OCI-LY1 (cell line): ENCODE data around the gene HMGB4.

Experiments used
- H2AFZ ChIP-seq: fragments of 200-600 bp; sonication (generic), shearing (Covaris generic); 2 replicates; pipeline ENCODE4 v1.6.0; 2014; ENCODE audit warnings: antibody characterized with exemption, mild to moderate bottlenecking, low read length
- H3F3A ChIP-seq: fragments of 200-600 bp; sonication (generic), shearing (Covaris generic); 2 replicates; pipeline ENCODE4 v1.6.0; 2014; ENCODE audit warnings: mild to moderate bottlenecking, antibody characterized with exemption, low read length, moderate library complexity; ENCODE audit not compliant: insufficient read depth
- H3K27ac ChIP-seq: fragments of 200-600 bp; sonication (generic); 2 replicates; pipeline ENCODE4 v1.5.1; 2014; ENCODE audit warnings: low read length, mixed run types, mild to moderate bottlenecking, low read depth; ENCODE audit not compliant: poor library complexity, severe bottlenecking
- H3K27me3 ChIP-seq: fragments of 200-600 bp; sonication (generic); 2 replicates; pipeline ENCODE4 v1.6.0; 2014; ENCODE audit warnings: antibody characterized with exemption, mild to moderate bottlenecking, low read length, moderate library complexity; ENCODE audit not compliant: insufficient read depth
- H3K36me3 ChIP-seq: fragments of 200-600 bp; sonication (generic); 2 replicates; pipeline ENCODE4 v1.6.1; 2014; ENCODE audit warnings: mild to moderate bottlenecking, antibody characterized with exemption, low read length, moderate library complexity, mixed read lengths; ENCODE audit not compliant: insufficient read depth
- H3K4me1 ChIP-seq: fragments of 200-600 bp; sonication (generic); 2 replicates; pipeline ENCODE4 v1.5.1; 2014; ENCODE audit warnings: mild to moderate bottlenecking, low read length, moderate library complexity; ENCODE audit not compliant: insufficient read depth, severe bottlenecking
- H3K4me2 ChIP-seq: fragments of 200-600 bp; sonication (generic), shearing (Covaris generic); 2 replicates; pipeline ENCODE4 v1.6.1; 2014; ENCODE audit warnings: low read length
- H3K4me3 ChIP-seq: fragments of 200-600 bp; sonication (generic); 2 replicates; pipeline ENCODE4 v1.5.1; 2014; ENCODE audit warnings: low read length, low read depth, mild to moderate bottlenecking, mixed read lengths; ENCODE audit not compliant: poor library complexity, severe bottlenecking
- H3K79me2 ChIP-seq: fragments of 200-600 bp; shearing (Covaris generic); 2 replicates; pipeline ENCODE4 v1.6.1; 2016; ENCODE audit warnings: mixed run types, low read length, mixed read lengths; ENCODE audit not compliant: insufficient read depth
- H3K9ac ChIP-seq: fragments of 200-600 bp; sonication (generic), shearing (Covaris generic); 2 replicates; pipeline ENCODE4 v1.6.1; 2014; ENCODE audit warnings: mild to moderate bottlenecking, low read length, mixed read lengths
- H3K9me2 ChIP-seq: fragments of 200-600 bp; sonication (generic), shearing (Covaris generic); 2 replicates; pipeline ENCODE4 v1.6.1; 2014; ENCODE audit warnings: low read depth, mild to moderate bottlenecking, low read length, mixed read lengths
- H3K9me3 ChIP-seq: fragments of 200-600 bp; shearing (Covaris generic); 2 replicates; pipeline ENCODE4 v1.6.1; 2014; ENCODE audit warnings: low read length, mixed read lengths
- H4K20me1 ChIP-seq: fragments of 200-600 bp; sonication (generic), shearing (Covaris generic); 2 replicates; pipeline ENCODE4 v1.6.0; 2016; ENCODE audit warnings: mild to moderate bottlenecking, low read length; ENCODE audit not compliant: insufficient read depth
- EZH2 ChIP-seq: fragments of 200-600 bp; sonication (generic), shearing (Covaris generic); IDR thresholded peaks from 2 replicates; pipeline ENCODE4 v1.8.0; 2017; ENCODE audit warnings: borderline replicate concordance, mixed run types, mild to moderate bottlenecking, antibody characterized with exemption, low read length, moderate library complexity, mixed read lengths
- TF ChIP-seq, protein P1 (sequence below): fragments of 200-600 bp; sonication (generic), shearing (Covaris generic); IDR thresholded peaks from 2 replicates; pipeline ENCODE4 v1.5.1; 2017; ENCODE audit warnings: mild to moderate bottlenecking, antibody characterized with exemption, low read length, moderate library complexity, mixed read lengths

The HMGB4 gene

GRCh38 chr1:33848205-33848937, 15.5 kb upstream of the HMGB4 start:
- Histone ChIP-seq H3K4me3 (no peak overlapping the region), H2AFZ (no peak overlapping the region), H3K4me2 (no peak overlapping the region), H4K20me1 (no peaks in the 10 kb centered on the region), H3K9me2 (no peaks in the 10 kb centered on the region), H3K79me2 (no peaks in the 10 kb centered on the region), H3F3A (no peaks in the 10 kb centered on the region), H3K9me3 (no peaks in the 10 kb centered on the region), H3K27me3 (no peaks in the 10 kb centered on the region; the same call in 1 of the 2 replicates), H3K4me1 (no peaks in the 10 kb centered on the region), H3K27ac (no peak overlapping the region), H3K9ac (no peak overlapping the region), H3K36me3 (no peaks in the 10 kb centered on the region)
- TF ChIP-seq, protein P1, sequence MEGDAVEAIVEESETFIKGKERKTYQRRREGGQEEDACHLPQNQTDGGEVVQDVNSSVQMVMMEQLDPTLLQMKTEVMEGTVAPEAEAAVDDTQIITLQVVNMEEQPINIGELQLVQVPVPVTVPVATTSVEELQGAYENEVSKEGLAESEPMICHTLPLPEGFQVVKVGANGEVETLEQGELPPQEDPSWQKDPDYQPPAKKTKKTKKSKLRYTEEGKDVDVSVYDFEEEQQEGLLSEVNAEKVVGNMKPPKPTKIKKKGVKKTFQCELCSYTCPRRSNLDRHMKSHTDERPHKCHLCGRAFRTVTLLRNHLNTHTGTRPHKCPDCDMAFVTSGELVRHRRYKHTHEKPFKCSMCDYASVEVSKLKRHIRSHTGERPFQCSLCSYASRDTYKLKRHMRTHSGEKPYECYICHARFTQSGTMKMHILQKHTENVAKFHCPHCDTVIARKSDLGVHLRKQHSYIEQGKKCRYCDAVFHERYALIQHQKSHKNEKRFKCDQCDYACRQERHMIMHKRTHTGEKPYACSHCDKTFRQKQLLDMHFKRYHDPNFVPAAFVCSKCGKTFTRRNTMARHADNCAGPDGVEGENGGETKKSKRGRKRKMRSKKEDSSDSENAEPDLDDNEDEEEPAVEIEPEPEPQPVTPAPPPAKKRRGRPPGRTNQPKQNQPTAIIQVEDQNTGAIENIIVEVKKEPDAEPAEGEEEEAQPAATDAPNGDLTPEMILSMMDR: no peak
- TF ChIP-seq EZH2: no peak

DNA sequence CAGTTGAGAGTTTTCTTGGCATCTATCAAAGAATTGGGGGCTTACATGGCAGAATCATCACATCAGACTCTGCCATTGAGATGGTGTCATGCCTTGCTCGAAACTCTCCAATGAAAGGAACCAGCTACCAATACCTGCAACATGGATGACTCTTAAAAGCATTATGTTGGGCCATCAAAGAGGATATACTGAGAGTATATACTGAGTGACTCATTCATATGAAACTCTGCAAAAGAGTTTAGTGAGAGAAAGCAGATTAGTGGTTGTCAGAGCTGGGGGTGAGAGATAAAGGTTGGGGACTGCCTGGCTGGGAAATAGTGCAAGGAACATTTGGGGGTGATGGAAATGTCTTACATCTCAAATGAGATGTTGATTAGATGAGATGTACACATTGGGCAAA, 14.7 kb upstream of the HMGB4 start:
- H3K4me1 ChIP-seq: no peaks in the 10 kb centered on the region
- H4K20me1 ChIP-seq: no peaks in the 10 kb centered on the region
- H3K9me3 ChIP-seq: no peaks in the 10 kb centered on the region
- no peak overlapping the region for H3K27ac ChIP-seq
- TF ChIP-seq, protein P1: no peak
- no peak for TF ChIP-seq EZH2
- no peak overlapping the region for H2AFZ ChIP-seq
- H3F3A ChIP-seq: no peaks in the 10 kb centered on the region
- H3K36me3 ChIP-seq: no peaks in the 10 kb centered on the region
- H3K9me2 ChIP-seq: no peaks in the 10 kb centered on the region
- no peak overlapping the region for H3K9ac ChIP-seq
- H3K4me2 ChIP-seq: no peak overlapping the region
- no peaks in the 10 kb centered on the region; the same call in 1 of the 2 replicates for H3K27me3 ChIP-seq
- H3K4me3 ChIP-seq: no peak overlapping the region
- H3K79me2 ChIP-seq: no peaks in the 10 kb centered on the region

DNA sequence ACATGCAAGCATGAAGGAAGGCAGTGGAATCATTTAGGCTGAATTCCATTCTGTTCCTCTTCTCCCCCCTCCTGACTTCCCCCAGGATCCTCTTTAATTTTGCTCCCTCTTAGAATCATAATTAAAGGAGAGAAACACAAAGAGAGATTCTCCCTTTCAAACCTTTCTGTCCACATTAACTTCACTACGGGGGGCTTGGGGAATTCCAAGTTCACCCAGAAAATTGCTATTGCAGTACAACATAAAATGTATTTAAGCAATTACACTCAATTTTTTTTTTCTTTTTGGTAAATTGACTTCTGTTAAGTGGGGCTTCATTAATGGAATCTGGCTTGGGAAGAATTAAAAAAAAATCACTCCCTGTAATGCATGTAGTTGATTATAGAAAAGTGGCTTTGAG, 13.4 kb upstream of the HMGB4 start:
- TF ChIP-seq, protein P1: no peak
- TF ChIP-seq EZH2: no peak
- H3K79me2 ChIP-seq: no peaks in the 10 kb centered on the region
- no peaks in the 10 kb centered on the region for H3F3A ChIP-seq
- H4K20me1 ChIP-seq: no peaks in the 10 kb centered on the region
- no peaks in the 10 kb centered on the region for H3K4me1 ChIP-seq
- H3K9ac ChIP-seq: no peak overlapping the region
- no peak overlapping the region for H2AFZ ChIP-seq
- H3K36me3 ChIP-seq: no peaks in the 10 kb centered on the region
- no peak overlapping the region for H3K4me2 ChIP-seq
- H3K4me3 ChIP-seq: no peak overlapping the region
- no peaks in the 10 kb centered on the region for H3K9me2 ChIP-seq
- H3K27me3 ChIP-seq: no peaks in the 10 kb centered on the region; the same call in 1 of the 2 replicates
- H3K27ac ChIP-seq: no peak overlapping the region
- no peaks in the 10 kb centered on the region for H3K9me3 ChIP-seq
